ENCODE measurements around the gene DYNLL2.
"Not testable (repeated sequence)": the region's sequence is repeated elsewhere in the genome, so short reads cannot be mapped to it uniquely, and the experiment has no call there.

The DYNLL2 gene

GRCh38 chr17:58082870-58083490 is at the start of gene DYNLL2:
Gene DYNLL2 (plus strand): TSS chr17:58083419. CDS start chr17:58087091, 3,672 bp downstream.
- peak; percentile 88 for DNase-seq (ENCODE audit: low spot score)

GRCh38 chr17:58039975-58040374 is 43.2 kb upstream of the DYNLL2 start:
- DNase-seq (ENCODE audit: low spot score), result no peak

- no peak for DNase-seq (ENCODE audit: low spot score)
Measured at GRCh38 chr17:58040386-58040785, 42.8 kb upstream of the DYNLL2 start.

- no peak for DNase-seq (ENCODE audit: low spot score)
Measured at GRCh38 chr17:58041161-58041560, 42.1 kb upstream of the DYNLL2 start.

GRCh38 chr17:58043221-58044181 is 39.7 kb upstream of the DYNLL2 start:
- no peak for DNase-seq (ENCODE audit: low spot score)

- not testable (repeated sequence) for DNase-seq (ENCODE audit: low spot score)
Measured at GRCh38 chr17:58044256-58044655, 39.0 kb upstream of the DYNLL2 start.

- DNase-seq (ENCODE audit: low spot score), result no peak
Measured at GRCh38 chr17:58046239-58047094, 36.8 kb upstream of the DYNLL2 start.

- DNase-seq (ENCODE audit: low spot score), result no peak
Measured at GRCh38 chr17:58047376-58048150, 35.7 kb upstream of the DYNLL2 start.

- no peak for DNase-seq (ENCODE audit: low spot score)
Measured at GRCh38 chr17:58049533-58049932, 33.7 kb upstream of the DYNLL2 start.

- no peak for DNase-seq (ENCODE audit: low spot score)
Measured at GRCh38 chr17:58050966-58051365, 32.3 kb upstream of the DYNLL2 start.

GRCh38 chr17:58051468-58051867 is 31.8 kb upstream of the DYNLL2 start:
- no peak for DNase-seq (ENCODE audit: low spot score)

- DNase-seq (ENCODE audit: low spot score), result no peak
Measured at GRCh38 chr17:58052407-58052806, 30.8 kb upstream of the DYNLL2 start.

- no peak for DNase-seq (ENCODE audit: low spot score)
Measured at GRCh38 chr17:58052945-58053715, 30.1 kb upstream of the DYNLL2 start.

- no peak for DNase-seq (ENCODE audit: low spot score)
Measured at GRCh38 chr17:58054641-58055040, 28.6 kb upstream of the DYNLL2 start.

GRCh38 chr17:58056476-58056875 is 26.7 kb upstream of the DYNLL2 start:
- DNase-seq (ENCODE audit: low spot score), result no peak

GRCh38 chr17:58059141-58059540 is 24.1 kb upstream of the DYNLL2 start:
- DNase-seq (ENCODE audit: low spot score), result no peak

GRCh38 chr17:58060596-58061191 is 22.5 kb upstream of the DYNLL2 start:
- no peak for DNase-seq (ENCODE audit: low spot score)

- no peak for DNase-seq (ENCODE audit: low spot score)
Measured at GRCh38 chr17:58061672-58062071, 21.5 kb upstream of the DYNLL2 start.

- DNase-seq (ENCODE audit: low spot score), result no peak
Measured at GRCh38 chr17:58065238-58065637, 18.0 kb upstream of the DYNLL2 start.

GRCh38 chr17:58066401-58066800 is 16.8 kb upstream of the DYNLL2 start:
- no peak for DNase-seq (ENCODE audit: low spot score)
